HTERT RPE-1 (cell line): ENCODE measurements around the gene ATG101.

ENCODE experiments used
- in situ Hi-C: fragments of 300-500 bp; cut with MboI; formaldehyde crosslinking; loops from 4 replicates; pipeline ENCODE4 v1.14.3; 2020; ENCODE audit warnings: low sequenced_read_pairs

The ATG101 gene

DNA sequence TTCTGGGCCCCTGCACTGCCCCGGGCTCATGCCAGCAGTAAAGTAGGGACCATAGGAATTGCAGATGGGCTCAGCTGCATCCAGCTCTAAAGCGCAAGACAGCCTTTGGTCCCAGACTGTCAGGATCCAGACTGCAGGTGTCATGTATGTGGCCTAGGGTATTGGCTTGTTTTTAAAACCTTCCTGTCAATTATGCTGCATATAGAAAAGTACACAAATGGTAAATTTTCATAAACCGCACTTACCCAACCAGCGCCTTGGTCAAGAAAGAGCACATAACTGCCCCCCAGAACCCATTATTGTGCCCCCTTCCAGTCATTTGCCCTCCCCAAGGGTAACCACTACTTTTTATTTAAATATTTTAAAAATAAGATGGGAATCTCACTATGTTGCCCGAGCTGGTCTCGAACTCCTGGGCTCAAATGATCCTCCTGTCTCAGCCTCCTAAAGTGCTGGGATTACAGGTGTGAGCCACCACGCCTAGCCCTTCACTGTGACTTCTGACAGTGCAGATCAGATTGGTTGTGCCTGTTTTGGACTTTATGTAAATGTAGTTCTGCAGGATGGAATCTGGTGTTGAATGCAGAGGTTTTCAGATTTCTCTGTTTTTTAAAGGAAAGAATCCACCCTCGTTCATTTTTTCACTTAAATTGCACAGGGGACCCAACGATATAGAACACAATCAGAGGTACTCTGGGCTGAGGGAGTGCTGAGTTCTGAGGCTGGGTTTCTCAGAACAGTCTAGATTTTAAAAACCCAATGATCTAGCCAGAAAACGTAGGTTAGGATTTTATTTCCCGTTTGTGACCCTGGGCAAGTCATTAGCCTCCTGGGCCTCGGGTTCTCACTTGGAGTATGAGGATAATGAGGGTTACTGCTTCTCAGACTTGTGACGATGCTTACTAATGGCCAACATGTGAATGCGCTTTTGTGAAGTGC, 11.9 kb upstream of the ATG101 start:
- in situ Hi-C loops, result no loop called here

DNA sequence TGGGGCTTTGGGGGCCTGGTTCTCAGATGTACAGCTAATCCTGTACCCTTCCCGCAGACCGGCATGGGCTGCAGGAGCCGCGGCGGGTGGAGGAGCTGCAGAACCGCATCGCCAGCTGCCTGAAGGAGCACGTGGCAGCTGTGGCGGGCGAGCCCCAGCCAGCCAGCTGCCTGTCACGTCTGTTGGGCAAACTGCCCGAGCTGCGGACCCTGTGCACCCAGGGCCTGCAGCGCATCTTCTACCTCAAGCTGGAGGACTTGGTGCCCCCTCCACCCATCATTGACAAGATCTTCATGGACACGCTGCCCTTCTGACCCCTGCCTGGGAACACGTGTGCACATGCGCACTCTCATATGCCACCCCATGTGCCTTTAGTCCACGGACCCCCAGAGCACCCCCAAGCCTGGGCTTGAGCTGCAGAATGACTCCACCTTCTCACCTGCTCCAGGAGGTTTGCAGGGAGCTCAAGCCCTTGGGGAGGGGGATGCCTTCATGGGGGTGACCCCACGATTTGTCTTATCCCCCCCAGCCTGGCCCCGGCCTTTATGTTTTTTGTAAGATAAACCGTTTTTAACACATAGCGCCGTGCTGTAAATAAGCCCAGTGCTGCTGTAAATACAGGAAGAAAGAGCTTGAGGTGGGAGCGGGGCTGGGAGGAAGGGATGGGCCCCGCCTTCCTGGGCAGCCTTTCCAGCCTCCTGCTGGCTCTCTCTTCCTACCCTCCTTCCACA, 11.0 kb upstream of the ATG101 start:
- in situ Hi-C loops, result no loop called here

DNA sequence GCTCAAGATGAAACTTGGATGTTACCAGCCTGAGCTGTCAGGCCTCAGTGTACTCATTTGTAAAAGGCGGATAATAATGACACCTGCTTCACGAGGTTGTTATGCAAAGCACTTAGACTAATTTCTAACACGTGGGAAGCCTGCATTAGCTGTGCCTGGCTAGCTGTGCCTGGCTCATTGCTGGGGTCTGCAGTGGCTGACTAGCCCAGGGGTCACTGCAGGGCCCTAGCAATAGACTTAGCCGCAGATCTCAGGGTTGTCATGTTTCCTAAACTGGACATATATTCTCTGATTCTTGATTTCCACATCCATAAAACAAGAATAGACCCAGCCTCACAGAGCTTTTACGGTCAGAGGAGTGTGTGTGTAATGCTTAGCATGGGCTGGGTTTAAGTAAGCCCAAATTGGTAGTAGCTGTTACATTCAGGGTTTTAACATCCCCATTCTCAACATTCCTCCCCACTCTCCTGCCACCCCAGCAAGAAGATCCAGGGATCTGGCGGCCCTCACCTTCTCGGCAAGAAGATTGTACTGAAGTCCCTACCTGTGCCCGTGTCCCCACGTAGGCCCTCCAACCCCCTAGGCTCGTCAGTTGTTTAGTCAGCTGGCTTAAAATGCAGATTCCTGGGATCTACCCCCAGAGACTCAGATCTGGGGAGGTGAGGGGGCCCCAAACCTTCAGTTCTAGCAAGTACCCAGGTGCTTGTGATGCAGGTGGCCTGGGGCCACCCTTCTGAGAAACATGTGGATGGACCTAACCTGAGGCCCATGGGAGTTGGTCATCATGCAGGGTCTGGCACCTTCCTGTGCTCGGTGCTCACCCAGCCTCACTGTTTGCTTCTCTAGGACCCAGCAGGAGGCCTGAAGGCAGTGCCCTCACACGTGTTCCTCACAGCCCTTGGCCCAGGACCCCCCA, 9.9 kb upstream of the ATG101 start:
- in situ Hi-C loops, result no loop called here

DNA sequence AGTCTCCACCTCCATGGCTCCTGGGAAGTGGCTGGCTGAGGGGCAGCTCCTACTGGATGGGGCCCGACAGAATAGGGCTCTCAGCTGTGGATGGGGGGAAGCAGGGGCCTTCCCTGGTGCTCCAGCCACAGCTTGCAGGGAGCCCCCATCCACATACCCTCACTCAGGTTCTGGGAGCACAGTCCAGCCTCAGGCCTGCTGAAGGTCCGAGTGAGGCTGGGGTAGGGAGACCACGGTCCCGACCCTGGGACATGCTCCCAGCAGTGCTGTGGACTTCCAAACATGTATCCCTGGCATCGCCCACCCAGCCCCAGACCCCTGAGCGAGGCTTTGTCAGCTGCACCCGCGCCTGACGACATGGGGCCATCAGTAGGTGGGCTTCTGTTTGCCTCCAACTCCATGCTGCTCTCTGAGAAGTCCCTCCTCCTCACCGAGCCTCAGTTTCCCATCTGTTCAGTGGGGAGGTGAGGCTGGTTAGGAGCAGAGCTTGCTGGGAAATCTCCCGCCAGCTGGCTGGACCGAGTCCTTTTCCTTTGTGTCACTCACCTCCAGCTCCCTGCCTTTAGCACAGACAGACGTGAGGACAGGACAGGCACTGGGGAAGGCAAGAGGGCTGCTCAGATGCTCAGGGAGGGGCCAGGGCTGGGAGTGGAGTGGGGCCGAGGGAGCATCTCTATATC, 9.1 kb upstream of the ATG101 start:
- in situ Hi-C loops, result no loop called here

DNA sequence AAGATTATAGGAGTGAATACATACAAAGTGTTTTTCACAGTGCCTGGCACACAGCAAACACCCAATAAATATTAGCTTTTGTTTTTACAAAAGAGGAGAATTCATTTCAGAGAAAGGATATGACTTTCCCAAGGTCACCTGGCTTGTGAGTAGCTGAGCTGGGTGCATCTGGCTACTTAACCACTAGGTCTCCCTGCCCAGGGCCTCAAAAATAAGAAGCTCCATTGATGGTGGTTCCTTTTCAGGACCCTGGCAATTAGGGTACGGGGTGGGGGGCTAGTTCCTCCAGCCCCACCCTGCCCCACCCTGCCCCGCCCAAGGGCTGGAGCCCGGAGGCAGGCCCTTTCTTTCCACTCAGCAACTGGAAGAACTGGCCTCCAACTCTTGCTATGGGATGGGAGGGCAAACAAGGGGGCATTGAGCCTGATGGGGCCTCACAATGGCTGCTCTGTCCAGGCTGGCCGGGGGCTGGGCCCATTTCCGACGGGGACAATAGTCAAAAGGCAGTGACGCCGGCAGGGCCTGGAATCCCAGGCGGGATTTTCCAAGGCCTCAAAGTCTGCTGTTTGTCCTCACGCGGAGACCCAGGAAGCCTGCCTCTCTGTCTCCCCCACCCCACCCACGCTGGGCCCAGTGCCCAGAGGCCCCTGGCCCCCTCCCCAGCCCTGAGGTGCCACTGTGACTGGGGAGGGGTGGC, 8.2 kb upstream of the ATG101 start:
- in situ Hi-C loops, result no loop called here

DNA sequence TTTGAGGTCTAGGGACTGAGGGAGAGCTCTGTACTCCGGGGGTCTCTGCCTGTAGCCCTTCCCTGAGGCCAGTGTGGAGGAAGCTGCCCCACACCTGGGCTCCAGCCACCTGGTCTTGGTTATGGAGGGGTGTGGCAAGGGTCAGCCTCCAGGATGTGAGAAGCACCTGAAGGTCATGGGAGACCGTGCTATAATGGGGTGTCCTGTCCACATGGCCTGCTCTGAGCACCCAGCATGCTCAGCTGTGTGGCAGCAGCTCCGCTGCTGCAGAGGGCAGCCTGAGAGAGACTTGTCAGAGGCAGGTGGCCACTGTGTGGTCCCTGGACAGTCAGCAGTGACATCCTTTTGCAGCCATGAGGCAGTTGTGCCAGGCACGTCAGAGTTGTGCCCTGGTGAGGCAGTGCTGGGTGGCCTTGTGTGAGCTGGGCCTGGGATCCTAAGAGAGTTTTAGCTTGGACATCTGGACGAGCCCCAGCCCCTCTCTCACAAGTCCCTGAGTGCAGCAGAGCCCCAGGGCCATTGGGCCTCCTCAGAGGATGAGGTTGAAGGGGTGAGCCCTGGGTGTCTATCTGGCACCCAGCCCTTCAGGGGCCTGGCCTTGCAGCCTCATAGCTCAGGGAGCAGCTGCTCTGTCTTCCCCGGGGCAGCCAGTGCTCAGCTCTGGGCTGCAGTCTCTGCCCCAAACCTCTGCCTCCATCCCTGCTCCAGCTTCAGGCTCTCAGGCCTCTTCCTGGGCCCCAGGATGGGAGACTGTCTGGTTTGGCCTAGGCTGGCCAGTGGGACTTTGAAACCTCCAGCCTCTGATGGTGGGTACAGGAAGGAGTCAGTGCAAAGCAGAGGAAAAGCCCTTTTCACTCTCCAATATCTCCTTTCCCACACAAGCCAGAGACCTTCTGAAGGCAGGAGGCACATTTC, 7.4 kb upstream of the ATG101 start:
- in situ Hi-C loops, result no loop called here

DNA sequence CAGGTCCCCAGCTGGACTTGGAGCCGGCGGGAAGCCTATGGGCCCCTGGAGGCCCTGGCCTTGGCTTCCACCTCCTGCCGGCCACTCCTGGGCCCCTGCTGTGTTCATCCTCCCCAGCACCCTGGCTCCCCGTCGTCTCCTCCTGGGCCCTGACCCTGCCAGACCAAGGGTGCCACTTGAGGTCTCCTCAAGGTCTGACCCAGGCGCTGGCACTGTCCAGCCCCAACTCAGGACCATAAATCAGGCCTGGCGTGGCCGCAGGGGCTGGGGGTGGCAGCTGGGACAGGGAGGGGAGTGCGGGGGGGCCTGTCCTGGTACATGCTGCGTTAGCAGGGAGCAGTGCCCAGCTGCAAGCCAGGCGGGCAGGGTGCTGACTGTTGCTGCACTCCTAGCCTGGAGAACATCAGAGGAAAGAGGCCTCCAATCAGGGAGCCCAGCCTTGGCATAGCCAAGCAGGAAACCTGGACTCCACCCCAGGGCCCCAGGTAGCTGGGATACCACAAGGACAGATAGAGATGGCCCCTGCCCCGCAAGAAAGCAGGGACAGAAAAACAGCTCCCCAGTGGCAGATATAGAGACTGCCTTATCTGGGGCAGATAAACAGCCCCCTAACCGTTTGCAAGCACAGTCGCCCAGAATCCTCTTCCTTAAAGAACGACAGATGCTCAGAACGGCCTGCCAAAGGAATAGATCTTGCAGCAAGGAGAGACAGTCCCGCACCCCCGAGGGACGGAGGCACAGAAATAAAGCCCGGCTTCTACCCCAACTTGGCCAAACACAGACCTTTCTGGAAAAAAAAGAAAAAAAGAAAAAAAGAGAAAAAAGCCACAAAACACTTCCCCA, 6.5 kb upstream of the ATG101 start:
- in situ Hi-C loops, result no loop called here

DNA sequence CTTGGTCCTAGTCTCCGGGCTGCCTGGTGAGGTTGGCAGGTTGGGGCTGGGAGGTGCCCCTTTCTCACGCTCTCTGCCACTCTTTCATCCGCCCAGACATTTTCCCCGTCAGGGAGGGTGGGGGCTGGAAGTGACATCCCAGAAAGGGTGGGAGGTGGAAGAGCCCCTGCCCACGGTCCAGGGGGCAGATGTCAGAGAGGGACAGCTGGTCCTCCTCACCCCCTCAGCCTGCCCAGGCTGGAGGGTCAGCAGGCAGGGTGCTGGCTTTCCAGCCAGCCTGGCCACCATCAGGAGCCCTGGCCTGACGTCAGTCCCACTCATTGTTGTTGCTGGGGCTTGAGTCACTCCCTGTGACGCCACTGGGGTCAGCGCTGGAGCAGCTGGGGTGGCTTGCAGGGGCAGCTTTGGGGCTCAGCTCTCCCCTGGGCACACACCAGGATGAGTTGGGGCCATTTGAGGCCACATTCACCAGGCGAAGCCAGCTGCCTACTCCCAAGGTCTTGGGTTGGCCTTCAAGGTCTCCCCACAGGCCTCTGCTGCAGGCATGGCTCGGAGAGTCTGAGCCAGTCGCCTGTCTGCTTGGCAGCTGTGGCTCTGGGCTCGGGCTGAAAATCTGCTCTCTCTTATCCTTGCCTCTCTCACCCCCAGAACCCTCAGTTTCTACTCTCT, 5.7 kb upstream of the ATG101 start:
- in situ Hi-C loops, result no loop called here

DNA sequence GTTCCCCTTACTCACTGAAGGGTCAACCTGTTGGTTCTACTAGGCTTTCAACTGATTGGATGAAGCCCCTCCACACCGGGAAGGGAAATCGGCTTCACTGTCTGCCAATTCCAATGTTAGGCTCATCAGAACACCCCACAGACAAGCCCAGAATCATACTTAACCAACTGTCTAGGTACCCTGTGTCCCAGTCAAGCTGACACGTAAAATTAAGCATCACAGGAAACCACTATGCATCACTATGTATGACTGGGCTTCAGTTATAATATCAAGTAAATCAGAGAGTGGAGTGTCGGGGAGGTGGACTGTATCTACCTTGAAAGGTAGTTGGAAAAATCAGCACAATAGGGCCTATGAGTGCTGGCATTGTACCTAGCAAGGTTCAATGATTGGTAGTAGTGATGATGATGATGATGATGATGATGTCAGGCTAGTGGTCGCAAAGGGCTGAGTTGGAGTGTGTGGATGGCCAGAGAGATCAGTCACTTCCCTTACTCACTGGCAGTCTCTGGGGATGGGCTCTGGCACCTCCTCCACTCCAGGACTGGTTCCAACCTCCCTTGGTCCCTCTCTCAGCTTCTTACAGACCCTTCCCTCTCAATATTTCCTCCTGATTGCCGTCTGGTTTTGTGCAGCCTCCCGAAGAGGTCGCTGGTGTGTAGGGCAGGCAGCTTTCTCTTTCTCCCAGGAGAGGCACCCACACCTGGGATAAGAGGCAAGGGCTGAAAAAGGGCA, 3.3 kb upstream of the ATG101 start:
- in situ Hi-C loops, result no loop called here

DNA sequence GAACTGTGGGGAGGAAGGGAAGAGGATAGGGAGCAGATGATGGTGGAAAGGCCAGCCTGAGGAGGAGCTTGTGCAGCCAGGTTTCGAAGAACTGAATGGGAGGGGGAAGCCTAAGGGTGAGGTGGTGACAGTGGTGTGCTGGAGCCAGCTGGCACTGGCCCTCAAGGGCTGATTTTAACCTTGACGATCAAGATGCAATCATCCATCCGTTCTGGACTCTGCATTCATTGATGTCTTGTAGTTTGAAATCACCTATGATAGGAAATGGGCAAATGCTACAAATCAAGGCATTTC, 2.8 kb upstream of the ATG101 start:
- in situ Hi-C loops, result no loop called here

DNA sequence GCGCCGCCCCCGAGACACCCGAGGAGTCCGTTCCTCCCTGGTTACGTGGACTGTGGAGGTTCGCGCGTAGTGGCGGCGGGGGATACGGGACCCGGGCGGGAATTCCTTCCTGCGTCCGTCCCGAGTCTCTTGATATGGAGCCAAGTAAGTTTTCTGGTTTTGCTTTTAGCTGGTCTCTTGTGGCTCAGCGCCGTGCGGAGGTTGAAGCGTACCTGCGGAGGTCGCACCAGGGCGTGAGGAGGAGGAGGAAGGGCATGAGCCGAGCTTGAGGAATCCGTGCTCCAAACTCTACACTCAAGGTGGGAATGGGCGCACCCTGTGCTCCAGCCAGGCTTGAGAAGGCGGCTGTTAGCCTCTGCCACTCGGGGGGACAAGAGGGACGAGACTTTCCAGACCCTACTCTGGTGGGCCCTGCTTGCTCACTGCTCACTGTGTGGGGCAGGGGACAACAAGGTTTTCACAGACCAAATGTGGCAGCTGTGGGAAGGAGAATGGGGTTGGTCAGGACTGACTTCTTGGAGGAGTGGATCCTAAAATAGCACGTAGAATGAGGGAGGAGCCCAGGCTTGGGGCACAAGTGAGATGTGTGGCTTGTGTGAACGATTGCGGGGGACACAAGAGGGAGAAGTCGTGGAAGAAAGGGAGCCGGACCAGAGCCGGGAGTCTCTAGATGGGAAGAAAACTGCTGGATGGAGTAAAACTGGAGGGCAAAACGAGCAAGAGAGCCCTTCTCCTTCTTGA, 577 bp downstream of the ATG101 start:
- in situ Hi-C loops, result no loop called here

DNA sequence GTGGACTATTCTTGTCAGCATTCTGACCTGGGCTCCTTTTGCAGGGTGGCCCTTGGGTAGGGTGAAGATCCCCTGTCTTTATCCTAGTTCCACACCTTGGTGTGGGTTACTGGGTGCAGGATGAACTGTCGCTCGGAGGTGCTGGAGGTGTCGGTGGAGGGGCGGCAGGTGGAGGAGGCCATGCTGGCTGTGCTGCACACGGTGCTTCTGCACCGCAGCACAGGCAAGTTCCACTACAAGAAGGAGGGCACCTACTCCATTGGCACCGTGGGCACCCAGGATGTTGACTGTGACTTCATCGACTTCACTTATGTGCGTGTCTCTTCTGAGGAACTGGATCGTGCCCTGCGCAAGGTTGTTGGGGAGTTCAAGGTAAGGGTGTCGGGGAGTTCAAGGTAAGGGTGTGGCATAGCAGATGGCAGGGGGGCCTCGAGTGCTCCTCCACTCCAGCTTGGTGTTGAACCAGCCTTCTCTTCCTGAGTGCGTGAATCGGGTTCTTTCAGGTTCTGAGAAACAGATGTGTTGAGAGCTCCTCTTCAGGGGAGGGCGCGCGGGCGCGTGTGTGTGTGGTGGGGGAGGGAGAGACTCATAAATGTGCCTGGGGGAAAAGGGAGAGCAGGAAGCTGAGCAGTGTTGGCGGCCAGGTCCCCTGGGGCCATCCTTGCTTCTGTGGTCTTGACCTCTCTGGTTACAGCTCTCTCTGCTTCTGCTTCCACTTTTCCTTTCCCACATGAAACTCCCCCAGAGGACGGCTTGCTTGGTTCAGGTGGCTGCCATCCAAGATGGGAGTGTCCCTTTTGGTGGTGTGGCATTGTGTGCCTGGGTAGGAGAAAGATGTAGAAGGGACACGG, 4.0 kb downstream of the ATG101 start:
- in situ Hi-C loops, result no loop called here

DNA sequence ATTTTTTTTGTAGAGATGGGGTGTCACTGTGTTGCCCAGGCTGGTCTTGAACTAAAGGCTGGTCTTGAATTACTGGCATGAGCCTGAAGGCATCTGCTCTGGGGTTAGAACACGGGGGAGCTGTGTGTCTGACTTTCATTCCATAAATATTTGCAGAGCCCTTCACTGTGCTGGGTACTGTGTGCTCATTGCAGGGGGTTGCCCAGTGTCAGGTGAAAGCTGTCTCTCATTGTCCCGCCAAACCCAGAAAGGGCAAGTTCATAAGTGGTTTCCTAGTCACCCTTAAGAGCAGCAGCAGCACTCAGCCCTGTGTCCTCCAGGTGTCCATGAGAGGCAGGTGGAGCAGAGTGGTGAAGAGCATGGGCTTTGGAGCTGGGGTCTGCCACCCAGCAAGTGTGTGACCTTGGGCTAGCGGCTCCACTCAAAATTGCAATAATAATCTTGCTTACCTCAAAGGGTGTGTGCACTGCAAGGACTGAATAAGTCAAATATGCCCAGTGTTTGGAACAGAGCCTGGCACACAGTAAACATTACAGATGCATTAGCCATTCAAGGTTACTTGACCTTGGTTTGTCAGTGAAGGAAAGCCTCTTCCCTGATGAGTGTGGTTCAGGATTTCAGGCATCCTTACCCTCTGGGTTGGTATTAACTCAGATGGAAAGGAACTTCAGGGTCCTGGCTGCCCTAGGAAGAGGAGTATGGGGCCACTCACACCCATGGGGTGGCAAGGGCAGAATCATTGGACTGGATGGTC, 5.4 kb downstream of the ATG101 start:
- in situ Hi-C loops, result no loop called here

DNA sequence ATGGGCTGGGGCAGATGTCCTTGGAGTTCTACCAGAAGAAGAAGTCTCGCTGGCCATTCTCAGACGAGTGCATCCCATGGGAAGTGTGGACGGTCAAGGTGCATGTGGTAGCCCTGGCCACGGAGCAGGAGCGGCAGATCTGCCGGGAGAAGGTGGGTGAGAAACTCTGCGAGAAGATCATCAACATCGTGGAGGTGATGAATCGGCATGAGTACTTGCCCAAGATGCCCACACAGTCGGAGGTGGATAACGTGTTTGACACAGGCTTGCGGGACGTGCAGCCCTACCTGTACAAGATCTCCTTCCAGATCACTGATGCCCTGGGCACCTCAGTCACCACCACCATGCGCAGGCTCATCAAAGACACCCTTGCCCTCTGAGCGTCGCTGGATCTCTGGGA, 7.0 kb downstream of the ATG101 start:
- in situ Hi-C loops, result no loop called here

DNA sequence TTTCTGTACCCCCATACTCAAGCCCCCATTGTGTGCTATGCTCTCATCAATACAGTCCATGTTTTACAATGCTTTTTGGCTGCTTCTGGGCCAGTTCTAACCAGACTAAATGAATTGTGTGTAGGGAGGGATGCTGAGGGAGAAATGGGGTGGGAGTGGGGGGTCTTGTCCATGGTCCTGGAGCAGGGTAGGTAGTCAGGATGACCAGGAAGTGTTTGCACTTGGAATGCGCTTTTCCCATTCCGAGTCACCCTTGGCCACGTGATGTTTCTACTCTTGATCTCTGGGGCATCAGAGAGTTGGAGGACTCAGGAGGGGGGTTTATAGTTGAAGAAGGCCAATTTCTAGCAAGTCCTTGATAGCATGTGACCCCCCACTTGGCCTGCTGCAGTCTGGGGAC, 8.5 kb downstream of the ATG101 start:
- in situ Hi-C loops, result no loop called here
